ENCODE results near the gene SCFD1.

DNA sequence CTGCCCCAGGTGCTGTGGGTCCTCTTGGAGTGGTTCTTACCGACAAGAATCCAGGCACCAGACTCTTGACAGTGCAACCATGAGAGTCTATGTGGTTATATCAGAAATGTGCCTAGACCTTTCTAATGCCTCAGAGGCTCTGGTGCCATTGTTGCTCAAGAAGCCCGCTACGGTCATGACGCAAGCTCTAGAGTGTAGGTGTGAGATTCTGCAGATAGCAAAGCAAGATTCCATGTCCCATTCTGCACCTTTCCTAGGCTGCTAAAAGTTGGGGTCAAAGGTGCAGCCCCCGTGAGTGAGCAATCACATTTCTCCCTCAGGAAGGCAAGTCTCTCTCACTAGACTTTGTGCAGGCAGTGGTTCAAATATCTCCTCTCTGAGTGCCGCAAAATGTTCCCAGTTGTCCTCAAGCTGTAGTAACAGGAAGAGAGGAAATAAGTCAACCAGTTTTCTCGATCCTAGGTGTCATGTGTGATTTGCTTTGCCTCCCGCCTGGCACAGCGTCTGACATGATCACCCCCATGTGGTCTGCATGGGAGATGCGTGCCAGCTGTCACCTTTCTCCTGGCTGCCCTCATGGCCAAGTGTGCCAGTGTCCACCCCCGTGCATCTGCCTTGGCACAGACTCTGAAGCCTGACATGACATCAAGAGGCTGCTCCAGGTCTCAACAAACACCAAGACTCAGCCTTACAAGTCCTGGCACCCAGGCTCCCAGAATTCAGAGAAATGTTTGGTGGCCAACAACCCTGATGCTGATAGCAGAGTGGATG is 129.7 kb downstream of the SCFD1 start:
- TF ChIP-seq POLR2A (IDR thresholded peaks at IDR 0.05) (no peak), CTCF (IDR thresholded peaks at IDR 0.05) (no peak)
